Omental fat pad (tissue), 4 donors: ENCODE measurements around the gene DNAH6. TPM values are rescaled to one million over a fixed set of nuclear protein-coding genes. Genes with fewer than 3 reads are reported as not detected.

ENCODE experiments used
- ATAC-seq: fragments of 150-250 bp; one replicate; pipeline ENCODE4 v1.9.1; 2016; ENCODE audit warnings: mild to moderate bottlenecking, moderate library complexity; ENCODE audit not compliant: low FRiP score
- DNase-seq: peaks from one replicate; pipeline ENCODE4 v3.0.0-alpha.2; 2019; ENCODE audit warnings: low spot score
- total RNA-seq, 4 donors: library from RNA; depleted of rRNA; stranded (reverse); fragments of >200 nt; gene quantifications; one replicate each; pipeline ENCODE4 v1.1.0, GENCODE V29; 2016
- TF ChIP-seq, protein P1 (sequence below), 3 donors: fragments of 450-650 bp; IDR thresholded peaks; one replicate each; pipeline ENCODE4 v1.5.1; 2016 to 2017; ENCODE audit warnings: antibody characterized with exemption in 3 of 3, mild to moderate bottlenecking in 3 of 3, moderate library complexity in 2 of 3

The DNAH6 gene
- total RNA-seq, 4 donors from 2014 or later, result 0.16 to 1.6 (median 1.2) TPM

DNA sequence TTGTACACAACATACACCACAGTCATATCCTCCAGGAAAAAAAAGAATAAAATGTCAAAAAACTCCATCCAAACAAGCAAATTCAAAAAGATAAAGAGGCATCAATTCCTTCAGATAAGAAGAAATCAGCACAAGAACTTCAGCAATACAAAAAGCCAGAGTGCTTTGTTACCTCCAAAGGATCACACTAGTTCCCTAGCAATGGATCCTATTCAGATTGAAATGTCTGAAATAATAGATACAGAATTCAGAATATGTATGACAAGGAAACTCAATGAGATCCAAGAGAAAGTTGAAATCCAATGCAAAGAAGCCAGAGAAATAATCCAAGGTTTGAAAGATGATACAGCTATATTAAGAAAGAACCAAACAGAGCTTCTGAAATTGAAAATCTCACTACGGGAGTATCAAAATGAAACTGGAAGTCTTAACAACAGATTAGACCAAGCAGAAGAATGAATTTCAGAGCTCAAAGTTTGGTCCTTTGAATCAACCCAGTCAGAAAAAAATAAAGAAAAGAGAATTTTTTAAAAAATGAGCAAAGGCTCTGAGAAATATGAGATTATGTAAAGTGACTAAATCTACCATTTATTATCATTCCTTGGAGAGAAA lies 284.0 kb downstream of the DNAH6 start:
- no peak for DNase-seq
- TF ChIP-seq, protein P1, sequence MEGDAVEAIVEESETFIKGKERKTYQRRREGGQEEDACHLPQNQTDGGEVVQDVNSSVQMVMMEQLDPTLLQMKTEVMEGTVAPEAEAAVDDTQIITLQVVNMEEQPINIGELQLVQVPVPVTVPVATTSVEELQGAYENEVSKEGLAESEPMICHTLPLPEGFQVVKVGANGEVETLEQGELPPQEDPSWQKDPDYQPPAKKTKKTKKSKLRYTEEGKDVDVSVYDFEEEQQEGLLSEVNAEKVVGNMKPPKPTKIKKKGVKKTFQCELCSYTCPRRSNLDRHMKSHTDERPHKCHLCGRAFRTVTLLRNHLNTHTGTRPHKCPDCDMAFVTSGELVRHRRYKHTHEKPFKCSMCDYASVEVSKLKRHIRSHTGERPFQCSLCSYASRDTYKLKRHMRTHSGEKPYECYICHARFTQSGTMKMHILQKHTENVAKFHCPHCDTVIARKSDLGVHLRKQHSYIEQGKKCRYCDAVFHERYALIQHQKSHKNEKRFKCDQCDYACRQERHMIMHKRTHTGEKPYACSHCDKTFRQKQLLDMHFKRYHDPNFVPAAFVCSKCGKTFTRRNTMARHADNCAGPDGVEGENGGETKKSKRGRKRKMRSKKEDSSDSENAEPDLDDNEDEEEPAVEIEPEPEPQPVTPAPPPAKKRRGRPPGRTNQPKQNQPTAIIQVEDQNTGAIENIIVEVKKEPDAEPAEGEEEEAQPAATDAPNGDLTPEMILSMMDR (IDR thresholded peaks at IDR 0.05), result no peak
- no peak for ATAC-seq

- TF ChIP-seq, protein P1 (IDR thresholded peaks at IDR 0.05), result no peak
- DNase-seq (no peak), ATAC-seq (no peak)
These were observed 285.5 kb downstream of the DNAH6 start for GRCh38 chr2:84801811-84802210.

GRCh38 chr2:84805250-84805958 lies 289.1 kb downstream of the DNAH6 start:
- TF ChIP-seq, protein P1 (IDR thresholded peaks at IDR 0.05), result no peak
- DNase-seq (no peak), ATAC-seq (no peak)

DNA sequence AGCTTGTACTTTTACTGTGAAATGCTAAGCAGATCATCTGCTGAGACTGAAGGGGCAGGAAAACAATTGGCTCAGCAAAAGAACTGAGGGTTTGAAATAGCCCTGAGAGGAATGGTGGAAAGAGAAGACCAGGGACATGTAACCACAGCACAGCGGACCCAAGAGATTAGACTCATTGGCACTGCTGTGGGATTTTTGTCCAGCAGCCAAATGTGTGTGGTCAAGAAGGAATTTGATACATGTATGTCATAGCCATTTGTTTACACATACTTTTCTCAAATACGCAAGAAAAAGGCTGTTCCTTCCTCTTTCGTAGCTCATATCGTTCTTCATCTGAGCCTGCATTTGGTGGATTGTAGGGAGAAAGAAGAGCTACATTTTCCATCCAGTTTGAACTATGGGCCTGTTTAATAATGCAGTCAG lies 290.8 kb downstream of the DNAH6 start:
- TF ChIP-seq, protein P1 (IDR thresholded peaks at IDR 0.05), result no peak
- ATAC-seq (no peak), DNase-seq (no peak)

DNA sequence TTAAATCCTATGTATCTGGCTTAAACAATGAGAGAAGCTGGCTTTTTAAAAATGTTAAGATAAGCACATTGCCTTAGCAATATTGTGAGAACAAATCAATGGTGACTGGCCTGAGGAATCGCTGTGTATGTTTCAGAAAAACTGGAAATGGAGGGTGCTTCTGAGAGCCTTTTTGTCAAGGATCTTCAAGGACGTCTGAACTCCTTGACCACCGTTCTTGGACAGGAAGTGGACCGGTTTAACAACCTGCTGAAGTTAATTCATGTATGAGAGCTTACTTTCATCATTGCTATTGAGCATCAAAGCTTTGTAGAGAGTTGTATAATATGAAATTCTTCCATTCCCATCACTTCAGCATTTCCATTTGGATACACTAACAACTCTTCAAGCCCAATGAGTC lies 292.0 kb downstream of the DNAH6 start:
- no peak for DNase-seq
- TF ChIP-seq, protein P1 (IDR thresholded peaks at IDR 0.05), result no peak
- ATAC-seq, result no peak

GRCh38 chr2:84811839-84812431 lies 295.6 kb downstream of the DNAH6 start:
- DNase-seq (no peak), ATAC-seq (no peak)
- TF ChIP-seq, protein P1 (IDR thresholded peaks at IDR 0.05), result no peak
